Body of pancreas (tissue), 4 donors: ENCODE measurements around the gene LIN7A. TPM values are rescaled to one million over a fixed set of nuclear protein-coding genes. Genes with fewer than 3 reads are reported as not detected.
A peak's percentile ranks its signal among the peaks of the same experiment; 100 is the strongest.

Experiments
- ATAC-seq: fragments of 150-250 bp; one replicate; pipeline ENCODE4 v1.9.1; 2016
- DNase-seq, 4 donors: peaks; one replicate each; pipeline ENCODE4 v3.0.0-alpha.2; 2019
- H3K27ac ChIP-seq, 4 donors: fragments of 200-600 bp; sonication (generic); 1 replicate in 3 of 4; 2 replicates in 1 of 4; pipeline versions ENCODE4 v1.5.1 to v1.6.1; 2016 to 2019; ENCODE audit warnings: mild to moderate bottlenecking in 1 of 4, mixed read lengths in 1 of 4, moderate library complexity in 1 of 4
- H3K27me3 ChIP-seq, 2 donors: fragments of 200-600 bp; sonication (generic); one replicate each; pipeline ENCODE4 v1.6.0; 2016; ENCODE audit warnings: mild to moderate bottlenecking in 1 of 2
- H3K36me3 ChIP-seq, 2 donors: fragments of 200-600 bp; sonication (generic); replicated peaks in 1 of 2; 2 replicates each; pipeline ENCODE4 v1.5.1; 2016; ENCODE audit warnings: low read depth in 2 of 2; ENCODE audit not compliant: insufficient read depth in 1 of 2
- H3K4me1 ChIP-seq: fragments of 200-600 bp; sonication (generic); one replicate; pipeline ENCODE4 v1.6.0; 2016
- H3K4me3 ChIP-seq, 2 donors: fragments of 200-600 bp; sonication (generic); 1 replicate in 1 of 2; 2 replicates in 1 of 2; pipeline ENCODE4 v1.5.1; 2016 to 2019
- H3K9me3 ChIP-seq, 3 donors: fragments of 200-600 bp; sonication (generic); 1 replicate in 2 of 3; 2 replicates in 1 of 3; pipeline ENCODE4 v1.5.1; 2016
- POLR2A ChIP-seq, 3 donors: fragments of 450-650 bp; IDR thresholded peaks; one replicate each; pipeline ENCODE4 v1.6.1; 2016; ENCODE audit warnings: antibody characterized with exemption in 3 of 3, mild to moderate bottlenecking in 2 of 3
- WGBS, 2 donors: methylation state at CpG; one replicate each; pipeline ENCODE4 v1.1.5; 2017; 5-methylcytosine and 5-hydroxymethylcytosine counted together
- intact Hi-C: fragments of 100-400 bp; cut with DNase I; formaldehyde crosslinking; loops from one replicate; pipeline ENCODE4 v1.15.1; 2023
- total RNA-seq, 2 donors: library from RNA; depleted of rRNA; stranded (reverse); fragments of >200 nt; gene quantifications; one replicate each; pipeline ENCODE4 v1.1.0, GENCODE V29; 2016
- TF ChIP-seq, protein P1 (sequence below), 7 experiments: fragments of 450-650 bp in 4 of 7; fragments of 200-600 bp in 3 of 7; sonication (generic) in 3 of 7; IDR thresholded peaks; one replicate each; pipeline ENCODE4 v1.5.1; 2016 to 2019; ENCODE audit warnings: antibody characterized with exemption in 7 of 7

Gene LIN7A
- total RNA-seq, 2 donors from 2014 or later, result 0.66 to 1.0 TPM

DNA sequence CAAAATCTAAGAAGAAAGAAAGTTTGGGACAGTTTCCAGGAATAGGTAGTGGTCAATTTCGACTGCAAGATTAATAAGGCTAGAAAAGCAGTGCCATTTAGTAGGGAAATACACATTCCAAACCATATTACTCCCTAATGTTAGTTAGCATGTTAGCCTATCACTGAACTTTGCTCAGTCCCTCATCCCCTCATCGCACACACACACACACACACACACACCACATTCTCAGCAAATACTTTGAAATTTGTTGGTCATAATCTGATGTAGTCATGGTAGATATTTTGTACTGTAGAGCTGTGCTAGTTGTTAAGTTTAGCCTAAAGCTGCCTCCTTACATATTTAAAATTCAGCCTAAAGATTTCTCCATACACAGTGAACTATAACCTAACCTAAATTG lies 157.0 kb downstream of the LIN7A start:
- no peaks in the 10 kb centered on the region for H3K9me3 ChIP-seq
- peaks cover 11% of the 10 kb centered on the region for H3K4me1 ChIP-seq
- no peak for DNase-seq
- intact Hi-C loops, result no loop called here
- H3K27ac ChIP-seq, result no peak overlapping the region
- no peaks in the 10 kb centered on the region for H3K36me3 ChIP-seq
- H3K4me3 ChIP-seq, result no peak overlapping the region
- ATAC-seq, result no peak
- 55 to 79% methylated on average over 2 of the region's 2 CpGs for whole genome bisulfite sequencing, 2 donors
- no peaks in the 10 kb centered on the region for H3K27me3 ChIP-seq
- TF ChIP-seq POLR2A (IDR thresholded peaks at IDR 0.05), result no peak
- TF ChIP-seq, protein P1, sequence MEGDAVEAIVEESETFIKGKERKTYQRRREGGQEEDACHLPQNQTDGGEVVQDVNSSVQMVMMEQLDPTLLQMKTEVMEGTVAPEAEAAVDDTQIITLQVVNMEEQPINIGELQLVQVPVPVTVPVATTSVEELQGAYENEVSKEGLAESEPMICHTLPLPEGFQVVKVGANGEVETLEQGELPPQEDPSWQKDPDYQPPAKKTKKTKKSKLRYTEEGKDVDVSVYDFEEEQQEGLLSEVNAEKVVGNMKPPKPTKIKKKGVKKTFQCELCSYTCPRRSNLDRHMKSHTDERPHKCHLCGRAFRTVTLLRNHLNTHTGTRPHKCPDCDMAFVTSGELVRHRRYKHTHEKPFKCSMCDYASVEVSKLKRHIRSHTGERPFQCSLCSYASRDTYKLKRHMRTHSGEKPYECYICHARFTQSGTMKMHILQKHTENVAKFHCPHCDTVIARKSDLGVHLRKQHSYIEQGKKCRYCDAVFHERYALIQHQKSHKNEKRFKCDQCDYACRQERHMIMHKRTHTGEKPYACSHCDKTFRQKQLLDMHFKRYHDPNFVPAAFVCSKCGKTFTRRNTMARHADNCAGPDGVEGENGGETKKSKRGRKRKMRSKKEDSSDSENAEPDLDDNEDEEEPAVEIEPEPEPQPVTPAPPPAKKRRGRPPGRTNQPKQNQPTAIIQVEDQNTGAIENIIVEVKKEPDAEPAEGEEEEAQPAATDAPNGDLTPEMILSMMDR (IDR thresholded peaks at IDR 0.05), result no peak

- peaks cover 11% of the 10 kb centered on the region for H3K4me1 ChIP-seq
- peak; percentile 93 for ATAC-seq
- TF ChIP-seq, protein P1 (IDR thresholded peaks at IDR 0.05), result no peak
- TF ChIP-seq POLR2A (IDR thresholded peaks at IDR 0.05), result no peak
- no peaks in the 10 kb centered on the region for H3K27me3 ChIP-seq
- no peaks in the 10 kb centered on the region for H3K9me3 ChIP-seq
- intact Hi-C loops, result no loop called here
- no peak overlapping the region for H3K4me3 ChIP-seq
- 63 to 64% methylated on average over 3 of the region's 3 CpGs for WGBS, 2 donors
- H3K36me3 ChIP-seq, result no peaks in the 10 kb centered on the region
- H3K27ac ChIP-seq, result peak overlapping the region in 3 of 4 donors; percentile 6 to 58 (median 42)
- DNase-seq, result peak; percentile 58 to 70 (median 68)
These were observed 159.7 kb downstream of the LIN7A start for GRCh38 chr12:80778005-80778541.

DNA sequence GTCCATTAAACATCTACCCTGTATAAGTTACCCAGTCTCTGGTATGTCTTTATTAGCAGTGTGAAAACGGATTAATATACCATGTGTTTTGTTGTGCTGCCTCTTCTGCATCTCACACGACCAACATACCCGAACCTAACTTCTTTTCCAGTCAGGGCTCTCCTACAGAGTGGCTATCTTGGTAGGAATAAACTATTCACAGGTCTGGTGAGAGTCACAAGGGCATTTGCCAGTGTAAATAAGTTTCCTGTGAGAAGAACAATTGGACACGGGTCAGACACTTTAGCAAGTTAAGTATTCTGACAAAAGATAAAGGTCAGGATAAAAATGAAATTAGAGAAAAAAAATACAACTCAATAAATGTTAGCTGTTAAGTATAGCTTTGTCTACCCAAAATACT lies 160.1 kb downstream of the LIN7A start:
- Histone ChIP-seq H3K4me3 (no peak overlapping the region), H3K27me3 (no peaks in the 10 kb centered on the region), H3K27ac (peak overlapping the region in 3 of 4 donors; percentile 6 to 58 (median 42)), H3K4me1 (peaks cover 11% of the 10 kb centered on the region), H3K9me3 (no peaks in the 10 kb centered on the region), H3K36me3 (no peaks in the 10 kb centered on the region)
- no peak for ATAC-seq
- 64 to 65% methylated on average over 4 of the region's 4 CpGs for WGBS, 2 donors
- no peak for DNase-seq
- intact Hi-C loops, result no loop called here
- no peak for TF ChIP-seq POLR2A (IDR thresholded peaks at IDR 0.05)
- TF ChIP-seq, protein P1 (IDR thresholded peaks at IDR 0.05), result no peak

GRCh38 chr12:80776706-80777105 lies 161.0 kb downstream of the LIN7A start:
- no peak for ATAC-seq
- Histone ChIP-seq H3K9me3 (no peaks in the 10 kb centered on the region), H3K4me1 (peaks cover 11% of the 10 kb centered on the region), H3K36me3 (no peaks in the 10 kb centered on the region), H3K4me3 (no peak overlapping the region), H3K27me3 (no peaks in the 10 kb centered on the region), H3K27ac (no peak overlapping the region)
- WGBS, 2 donors, result 81% methylated on average over 2 of the region's 2 CpGs
- no peak for DNase-seq
- TF ChIP-seq POLR2A (IDR thresholded peaks at IDR 0.05), result no peak
- TF ChIP-seq, protein P1 (IDR thresholded peaks at IDR 0.05), result no peak
- intact Hi-C loops, result no loop called here

GRCh38 chr12:80770958-80771357 lies 166.8 kb downstream of the LIN7A start:
- intact Hi-C loops, result no loop called here
- Histone ChIP-seq H3K4me1 (no peaks in the 10 kb centered on the region), H3K36me3 (no peaks in the 10 kb centered on the region), H3K4me3 (no peak overlapping the region), H3K27me3 (no peaks in the 10 kb centered on the region), H3K9me3 (no peaks in the 10 kb centered on the region), H3K27ac (no peak overlapping the region)
- ATAC-seq, result no peak
- TF ChIP-seq, protein P1 (IDR thresholded peaks at IDR 0.05), result no peak
- TF ChIP-seq POLR2A (IDR thresholded peaks at IDR 0.05), result no peak
- 78 to 92% methylated on average over 2 of the region's 2 CpGs for WGBS, 2 donors
- DNase-seq, result no peak
